ENCODE data around the gene EXOSC10.
"Not testable (repeated sequence)": the region's sequence is repeated elsewhere in the genome, so short reads cannot be mapped to it uniquely, and the experiment has no call there.

EXOSC10 gene

DNA sequence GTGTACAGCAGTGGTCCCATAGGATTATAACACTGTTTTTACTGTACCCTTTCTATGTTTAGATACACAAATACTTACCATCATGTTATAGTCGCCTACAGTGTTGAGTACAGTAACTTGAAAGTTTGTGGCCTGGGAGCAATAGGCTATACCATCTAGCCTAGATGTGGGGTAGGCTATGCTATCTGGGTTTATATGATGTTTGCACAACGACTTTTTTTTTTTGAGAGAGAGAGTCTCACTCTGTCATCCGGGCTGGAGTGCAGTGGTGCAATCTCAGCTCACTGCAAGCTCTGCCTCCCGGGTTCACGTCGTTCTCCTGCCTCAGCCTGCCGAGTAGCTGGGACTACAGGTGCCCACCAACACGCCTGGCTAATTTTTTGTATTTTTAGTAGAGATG lies 80.3 kb downstream of the EXOSC10 start:
- POLR2A ChIA-PET: interaction anchor here (0.7 kb wide), 1 partner anchor 541 kb away, joined by 3 read pairs; no protein-coding TSS in a partner anchor
- H3K4me1 ChIP-seq (ENCODE audit: control insufficient read depth, insufficient read depth, low read length); H3K27ac ChIP-seq (ENCODE audit: extremely low read depth, low read depth, low read length); H3K9me3 ChIP-seq (ENCODE audit: control insufficient read depth, insufficient read depth, low read depth, low read length); H3K4me3 ChIP-seq (ENCODE audit: low read depth, low read length); CTCF ChIA-PET: not testable (repeated sequence)
- H3K36me3 ChIP-seq (ENCODE audit: control insufficient read depth in 2 of 2, insufficient read depth in 1 of 2, low read length in 2 of 2): peaks cover 74 to 96% of the 10 kb centered on the region in 2 experiments
- TF ChIP-seq, protein P1, sequence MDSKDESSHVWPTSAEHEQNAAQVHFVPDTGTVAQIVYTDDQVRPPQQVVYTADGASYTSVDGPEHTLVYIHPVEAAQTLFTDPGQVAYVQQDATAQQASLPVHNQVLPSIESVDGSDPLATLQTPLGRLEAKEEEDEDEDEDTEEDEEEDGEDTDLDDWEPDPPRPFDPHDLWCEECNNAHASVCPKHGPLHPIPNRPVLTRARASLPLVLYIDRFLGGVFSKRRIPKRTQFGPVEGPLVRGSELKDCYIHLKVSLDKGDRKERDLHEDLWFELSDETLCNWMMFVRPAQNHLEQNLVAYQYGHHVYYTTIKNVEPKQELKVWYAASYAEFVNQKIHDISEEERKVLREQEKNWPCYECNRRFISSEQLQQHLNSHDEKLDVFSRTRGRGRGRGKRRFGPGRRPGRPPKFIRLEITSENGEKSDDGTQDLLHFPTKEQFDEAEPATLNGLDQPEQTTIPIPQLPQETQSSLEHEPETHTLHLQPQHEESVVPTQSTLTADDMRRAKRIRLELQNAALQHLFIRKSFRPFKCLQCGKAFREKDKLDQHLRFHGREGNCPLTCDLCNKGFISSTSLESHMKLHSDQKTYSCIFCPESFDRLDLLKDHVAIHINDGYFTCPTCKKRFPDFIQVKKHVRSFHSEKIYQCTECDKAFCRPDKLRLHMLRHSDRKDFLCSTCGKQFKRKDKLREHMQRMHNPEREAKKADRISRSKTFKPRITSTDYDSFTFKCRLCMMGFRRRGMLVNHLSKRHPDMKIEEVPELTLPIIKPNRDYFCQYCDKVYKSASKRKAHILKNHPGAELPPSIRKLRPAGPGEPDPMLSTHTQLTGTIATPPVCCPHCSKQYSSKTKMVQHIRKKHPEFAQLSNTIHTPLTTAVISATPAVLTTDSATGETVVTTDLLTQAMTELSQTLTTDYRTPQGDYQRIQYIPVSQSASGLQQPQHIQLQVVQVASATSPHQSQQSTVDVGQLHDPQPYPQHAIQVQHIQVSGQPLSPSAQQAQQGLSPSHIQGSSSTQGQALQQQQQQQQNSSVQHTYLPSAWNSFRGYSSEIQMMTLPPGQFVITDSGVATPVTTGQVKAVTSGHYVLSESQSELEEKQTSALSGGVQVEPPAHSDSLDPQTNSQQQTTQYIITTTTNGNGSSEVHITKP (tag by site-specific recombination; IDR thresholded peaks at IDR 0.05): peak; percentile 54

Data from HEK293 (cell line).